ENCODE results near the gene ATRX.
"Not testable (repeated sequence)": the region's sequence is repeated elsewhere in the genome, so short reads cannot be mapped to it uniquely, and the experiment has no call there.

Gene ATRX

DNA sequence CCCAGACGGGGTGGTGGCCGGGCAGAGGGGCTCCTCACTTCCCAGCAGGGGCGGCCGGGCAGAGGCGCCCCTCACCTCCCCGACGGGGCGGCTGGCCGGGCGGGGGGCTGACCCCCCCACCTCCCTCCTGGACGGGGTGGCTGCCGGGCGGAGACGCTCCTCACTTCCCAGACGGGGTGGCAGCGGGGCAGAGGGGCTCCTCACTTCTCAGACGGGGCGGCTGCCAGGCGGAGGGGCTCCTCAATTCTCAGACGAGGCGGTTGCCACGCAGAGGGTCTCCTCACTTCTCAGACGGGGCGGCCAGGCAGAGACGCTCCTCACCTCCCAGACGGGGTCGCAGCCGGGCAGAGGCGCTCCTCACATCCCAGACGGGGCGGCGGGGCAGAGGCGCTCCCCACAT, 19.8 kb downstream of the ATRX start:
- not testable (repeated sequence) for H3K27me3 Mint-ChIP-seq; ATAC-seq (replicated peaks); H3K27ac Mint-ChIP-seq; H3K4me3 Mint-ChIP-seq; H3K9me3 Mint-ChIP-seq; DNase-seq; H3K36me3 Mint-ChIP-seq (ENCODE audit: insufficient read depth)
- peaks cover 8 to 15% of the 10 kb centered on the region in 2 donors for H3K4me1 Mint-ChIP-seq (ENCODE audit: low read depth in 2 of 2)

DNA sequence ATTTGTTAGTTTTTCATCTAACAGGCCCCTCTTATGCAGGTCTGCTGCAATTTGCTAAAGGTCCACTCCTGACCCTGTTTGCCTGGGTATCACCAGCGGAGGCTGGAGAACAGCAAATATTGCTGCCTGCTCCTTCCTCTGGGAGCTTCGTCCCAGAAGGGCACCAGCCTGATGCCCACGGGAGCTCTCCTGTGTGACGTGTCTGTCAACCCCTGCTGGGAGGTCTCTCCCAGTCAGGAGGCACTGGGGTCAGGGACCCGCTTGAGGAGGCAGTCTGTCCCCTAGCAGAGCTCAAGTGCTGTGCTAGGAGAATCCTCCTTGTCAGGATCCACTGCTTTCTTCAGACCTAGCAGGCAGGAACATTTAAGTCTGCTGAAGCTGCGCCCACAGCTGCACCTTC, 30.5 kb downstream of the ATRX start:
- H3K36me3 Mint-ChIP-seq (ENCODE audit: insufficient read depth) = peaks cover 7% of the 10 kb centered on the region
- H3K4me1 Mint-ChIP-seq (ENCODE audit: low read depth in 2 of 2) = peaks cover 5 to 19% of the 10 kb centered on the region in 2 donors

DNA sequence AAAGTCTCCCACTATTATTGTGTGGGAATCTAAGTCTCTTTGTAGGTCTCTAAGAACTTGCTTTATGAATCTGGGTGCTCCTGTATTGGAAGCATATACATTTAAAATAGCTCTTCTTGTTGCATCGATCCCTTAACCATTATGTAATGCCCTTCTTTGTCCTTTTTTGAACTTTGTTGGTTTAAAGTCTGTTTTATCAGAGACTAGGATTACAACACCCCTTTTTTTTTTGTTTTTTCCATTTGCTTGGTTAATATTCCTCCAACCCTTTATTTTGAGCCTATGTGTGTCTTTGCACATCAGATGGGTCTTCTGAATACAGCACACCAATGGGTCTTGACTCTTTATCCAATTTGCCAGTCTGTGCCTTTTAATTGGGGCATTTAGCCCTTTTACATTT, 32.1 kb downstream of the ATRX start:
- not testable (repeated sequence) for H3K4me3 Mint-ChIP-seq; DNase-seq; ATAC-seq (replicated peaks); H3K9me3 Mint-ChIP-seq; H3K27me3 Mint-ChIP-seq; H3K36me3 Mint-ChIP-seq (ENCODE audit: insufficient read depth)
- peaks cover 5 to 19% of the 10 kb centered on the region in 2 donors for H3K4me1 Mint-ChIP-seq (ENCODE audit: low read depth in 2 of 2)
- peak overlapping the region in 1 of 2 donors; percentile 74 for H3K27ac Mint-ChIP-seq

More for the DNA sequence above, 30.5 kb downstream of the ATRX start:
- Mint-ChIP-seq H3K27me3 (no peaks in the 10 kb centered on the region), H3K4me3 (no peak overlapping the region), H3K27ac (no peak overlapping the region), H3K9me3 (peaks cover 0 to 6% of the 10 kb centered on the region in 2 donors)
- no peak for ATAC-seq (replicated peaks)
- DNase-seq = no peak

DNA sequence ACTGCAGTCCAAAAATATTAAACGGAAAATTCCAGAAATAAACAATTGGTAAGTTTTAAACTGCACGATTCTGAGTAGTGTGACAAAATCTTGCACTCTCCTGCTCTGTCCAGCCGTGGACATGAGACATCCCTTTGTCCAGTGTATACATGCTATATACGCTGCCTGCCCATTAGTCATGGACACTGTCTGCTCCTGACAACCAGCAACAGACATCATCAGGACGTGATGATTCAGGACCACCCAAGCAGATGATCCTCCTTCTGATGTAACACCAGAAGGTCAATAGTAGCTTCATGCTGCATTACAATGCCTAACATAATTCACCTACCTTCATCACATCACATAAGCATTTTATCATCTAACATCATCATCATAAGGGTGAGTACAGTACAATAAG, 36.3 kb downstream of the ATRX start:
- Mint-ChIP-seq H3K27me3 (no peaks in the 10 kb centered on the region), H3K4me1 (ENCODE audit: low read depth in 2 of 2) (peaks cover 14 to 23% of the 10 kb centered on the region in 2 donors), H3K36me3 (ENCODE audit: insufficient read depth) (no peaks in the 10 kb centered on the region), H3K9me3 (peaks cover 0 to 6% of the 10 kb centered on the region in 2 donors), H3K27ac (no peak overlapping the region), H3K4me3 (no peak overlapping the region)
- DNase-seq (no peak), ATAC-seq (replicated peaks) (no peak)

DNA sequence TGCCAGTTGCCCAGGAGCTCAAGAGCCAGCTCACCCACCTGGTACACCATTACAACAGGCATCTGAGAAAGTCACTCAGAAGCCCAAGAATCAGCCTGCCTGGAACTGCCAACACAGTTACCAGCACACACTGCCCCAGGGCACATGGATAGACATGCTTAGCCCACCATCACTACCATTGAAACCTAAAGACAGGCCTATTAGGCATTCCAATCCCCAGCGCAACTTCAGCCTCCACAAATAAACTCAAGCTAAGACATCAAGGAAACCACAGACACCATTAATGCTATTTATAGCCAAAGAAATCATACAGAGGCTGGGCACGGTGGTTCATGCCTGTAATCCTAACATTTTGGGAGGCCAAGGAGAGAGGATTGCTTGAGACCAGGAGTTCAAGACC, 42.3 kb downstream of the ATRX start:
- H3K27me3 Mint-ChIP-seq = no peaks in the 10 kb centered on the region
- H3K27ac Mint-ChIP-seq = peak overlapping the region; percentile 44 to 82
- H3K4me1 Mint-ChIP-seq (ENCODE audit: low read depth in 2 of 2) = peaks cover 33 to 44% of the 10 kb centered on the region in 2 donors
- no peak for DNase-seq
- peaks cover 5% of the 10 kb centered on the region for H3K36me3 Mint-ChIP-seq (ENCODE audit: insufficient read depth)
- H3K9me3 Mint-ChIP-seq = no peaks in the 10 kb centered on the region
- peak overlapping the region; percentile 28 to 32 for H3K4me3 Mint-ChIP-seq
- ATAC-seq (replicated peaks) = no peak

DNA sequence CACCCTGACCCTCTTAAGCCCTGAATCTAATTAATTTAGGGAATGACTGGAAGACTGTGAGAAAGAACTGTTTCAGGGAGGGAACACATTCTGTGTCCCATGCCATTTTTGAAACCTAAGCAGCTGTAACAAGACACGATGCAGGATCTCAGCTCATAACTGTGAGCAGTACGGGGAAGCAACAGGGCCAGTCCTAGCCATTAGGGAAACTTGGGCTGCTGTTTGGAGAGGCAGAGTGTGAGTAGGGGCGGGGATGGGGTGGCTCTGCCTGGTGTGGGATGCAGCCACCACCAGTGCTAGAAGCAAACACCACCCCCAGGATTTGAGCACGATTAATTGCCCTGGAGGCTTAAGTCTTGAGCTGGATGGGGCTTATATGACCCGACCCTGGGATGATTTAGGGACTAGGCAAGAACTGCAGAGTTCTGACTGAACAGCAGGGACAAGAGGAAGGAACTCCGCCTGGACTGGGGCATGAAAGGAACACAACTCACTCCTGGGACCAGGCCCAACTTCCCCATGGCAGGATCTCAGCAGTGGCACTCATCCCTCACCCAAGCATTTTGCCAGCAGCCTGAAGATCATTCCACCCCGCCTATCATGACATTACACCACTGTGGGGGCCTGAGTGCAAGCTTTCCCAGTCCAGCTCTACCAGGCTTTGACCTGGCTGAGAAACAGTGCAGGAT, 43.1 kb downstream of the ATRX start:
- Mint-ChIP-seq H3K36me3 (ENCODE audit: insufficient read depth) (peaks cover 5% of the 10 kb centered on the region), H3K4me3 (peak overlapping the region in 1 of 2 donors; percentile 28), H3K4me1 (ENCODE audit: low read depth in 2 of 2) (peaks cover 31 to 44% of the 10 kb centered on the region in 2 donors), H3K27ac (peak overlapping the region; percentile 44 to 82), H3K27me3 (no peaks in the 10 kb centered on the region), H3K9me3 (no peaks in the 10 kb centered on the region)
- DNase-seq (no peak), ATAC-seq (replicated peaks) (no peak)

DNA sequence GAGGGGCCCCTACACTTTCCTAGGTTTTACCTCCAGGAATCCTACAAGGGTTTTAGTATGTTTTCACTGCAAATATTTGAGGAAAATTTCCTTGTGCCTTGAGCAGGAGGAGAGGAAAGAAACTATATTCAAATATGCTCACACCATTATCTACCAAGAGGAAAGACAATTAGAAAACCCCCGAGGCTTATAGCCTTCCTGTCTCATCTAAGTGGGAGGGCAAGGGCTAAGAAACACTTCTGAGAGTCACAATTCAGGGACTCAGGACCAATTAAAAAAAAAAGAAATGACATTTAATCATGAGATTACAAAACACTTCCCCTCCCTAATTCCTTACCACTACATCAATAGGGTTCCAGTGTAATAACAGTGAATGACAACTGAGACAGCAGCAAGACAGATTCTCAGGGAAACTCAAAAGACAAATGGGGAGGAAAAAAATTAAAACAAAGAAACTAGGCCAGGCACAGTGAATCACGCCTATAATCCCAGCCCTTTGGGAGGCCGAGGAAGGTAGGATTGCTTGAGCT, 45.6 kb downstream of the ATRX start:
- peaks cover 5% of the 10 kb centered on the region for H3K36me3 Mint-ChIP-seq (ENCODE audit: insufficient read depth)
- H3K9me3 Mint-ChIP-seq = peaks cover 0 to 2% of the 10 kb centered on the region in 2 donors
- H3K4me3 Mint-ChIP-seq = no peak overlapping the region
- no peak for ATAC-seq (replicated peaks)
- no peaks in the 10 kb centered on the region for H3K27me3 Mint-ChIP-seq
- peaks cover 27 to 43% of the 10 kb centered on the region in 2 donors for H3K4me1 Mint-ChIP-seq (ENCODE audit: low read depth in 2 of 2)
- no peak for DNase-seq
- peak overlapping the region; percentile 72 to 75 for H3K27ac Mint-ChIP-seq

DNA sequence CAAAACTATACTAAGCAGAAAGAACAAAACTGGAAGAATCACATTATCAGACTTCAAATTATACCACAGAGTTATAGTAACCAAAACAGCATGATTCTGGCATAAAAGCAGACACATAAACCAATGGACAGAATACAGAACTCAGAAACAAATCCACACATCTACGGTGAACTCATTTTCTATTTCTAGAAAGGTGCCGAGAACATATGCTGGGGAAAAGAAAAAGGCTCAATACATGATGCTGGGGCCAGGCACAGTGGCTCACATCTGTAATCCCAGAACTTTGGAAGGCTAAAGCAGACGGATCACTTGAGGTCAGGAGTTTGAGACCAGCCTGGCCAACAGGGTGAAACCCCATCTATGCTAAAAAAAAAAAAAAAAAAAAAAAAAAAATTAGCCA, 52.7 kb downstream of the ATRX start:
- Mint-ChIP-seq H3K4me1 (ENCODE audit: low read depth in 2 of 2) (peaks cover 25 to 30% of the 10 kb centered on the region in 2 donors), H3K27ac (peak overlapping the region; percentile 76 to 78), H3K9me3 (peaks cover 0 to 2% of the 10 kb centered on the region in 2 donors), H3K36me3 (ENCODE audit: insufficient read depth) (no peaks in the 10 kb centered on the region), H3K27me3 (no peaks in the 10 kb centered on the region), H3K4me3 (peak overlapping the region; percentile 11 to 23)
- ATAC-seq (replicated peaks) (no peak), DNase-seq (no peak)

DNA sequence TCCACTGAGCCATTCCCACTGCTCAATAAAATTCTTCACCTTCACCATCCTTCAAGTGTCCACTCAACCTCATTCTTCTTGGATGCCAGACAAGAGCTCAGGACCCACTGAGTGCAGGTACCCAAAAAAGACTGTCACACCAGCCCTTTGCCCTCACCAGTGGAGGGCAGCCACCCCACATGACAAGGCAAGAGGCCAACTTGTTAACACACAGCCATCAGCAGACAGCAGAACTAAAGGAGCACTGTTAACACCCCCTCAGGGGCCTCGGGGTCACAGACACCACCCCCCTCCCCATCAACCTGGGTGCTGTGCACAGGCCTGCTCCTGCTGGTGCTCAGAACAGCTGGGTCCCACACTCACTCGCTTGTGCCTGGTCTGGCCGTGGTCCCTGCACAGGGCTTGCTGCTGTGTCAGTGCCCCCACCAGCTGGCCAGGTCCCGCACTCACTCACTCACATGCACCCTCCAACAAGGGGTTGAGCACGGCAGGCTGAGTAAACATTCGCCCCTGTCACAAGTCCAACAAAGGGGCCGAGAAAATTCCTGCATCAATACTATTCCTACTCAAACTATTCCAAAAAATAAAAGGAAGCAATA, 54.1 kb downstream of the ATRX start:
- ATAC-seq (replicated peaks) (no peak), DNase-seq (no peak)
- Mint-ChIP-seq H3K4me1 (ENCODE audit: low read depth in 2 of 2) (peaks cover 25 to 32% of the 10 kb centered on the region in 2 donors), H3K27me3 (no peaks in the 10 kb centered on the region), H3K36me3 (ENCODE audit: insufficient read depth) (no peaks in the 10 kb centered on the region), H3K27ac (peak overlapping the region; percentile 70 to 82), H3K4me3 (peak overlapping the region; percentile 24 to 55), H3K9me3 (peaks cover 0 to 2% of the 10 kb centered on the region in 2 donors)

DNA sequence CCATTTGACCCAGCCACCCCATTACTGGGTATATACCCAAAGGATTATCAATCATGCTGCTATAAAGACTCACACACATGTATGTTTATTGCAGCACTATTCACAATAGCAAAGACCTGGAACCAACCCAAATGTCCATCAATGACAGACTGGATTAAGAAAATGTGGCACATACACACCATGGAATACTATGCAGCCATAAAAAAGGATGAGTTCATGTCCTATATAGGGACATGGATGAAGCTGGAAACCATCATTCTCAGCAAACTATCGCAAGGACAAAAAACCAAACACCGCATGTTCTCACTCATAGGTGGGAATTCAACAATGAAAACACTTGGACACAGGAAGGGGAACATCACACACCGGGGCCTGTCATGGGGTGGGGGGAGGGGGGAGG, 59.9 kb downstream of the ATRX start:
- not testable (repeated sequence) for H3K27ac Mint-ChIP-seq; H3K27me3 Mint-ChIP-seq; ATAC-seq (replicated peaks); H3K9me3 Mint-ChIP-seq; H3K4me3 Mint-ChIP-seq; DNase-seq; H3K36me3 Mint-ChIP-seq (ENCODE audit: insufficient read depth)
- peaks cover 14 to 21% of the 10 kb centered on the region in 2 donors for H3K4me1 Mint-ChIP-seq (ENCODE audit: low read depth in 2 of 2)

DNA sequence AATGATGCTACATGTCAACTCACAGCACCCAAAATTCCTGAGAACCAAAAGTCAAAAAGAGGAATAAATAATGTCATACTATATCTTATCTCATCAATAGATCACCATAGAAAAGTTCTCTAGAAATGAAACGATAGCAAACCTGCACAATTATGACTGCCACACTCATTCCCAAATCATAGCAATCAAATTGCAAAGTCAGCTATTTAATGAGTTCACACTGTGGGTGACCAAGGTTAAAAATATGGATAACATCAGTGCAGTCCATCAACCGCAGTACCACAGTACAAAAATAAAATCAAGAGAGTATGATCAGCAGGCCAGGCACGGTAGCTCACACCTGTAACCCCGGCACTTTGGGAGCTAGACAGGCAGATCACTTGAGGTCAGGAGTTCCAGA, 62.3 kb downstream of the ATRX start:
- Mint-ChIP-seq H3K36me3 (ENCODE audit: insufficient read depth) (peaks cover 3% of the 10 kb centered on the region), H3K4me1 (ENCODE audit: low read depth in 2 of 2) (peaks cover 28 to 38% of the 10 kb centered on the region in 2 donors), H3K9me3 (no peaks in the 10 kb centered on the region), H3K4me3 (no peak overlapping the region), H3K27me3 (no peaks in the 10 kb centered on the region), H3K27ac (no peak overlapping the region)
- ATAC-seq (replicated peaks) (no peak), DNase-seq (no peak)

DNA sequence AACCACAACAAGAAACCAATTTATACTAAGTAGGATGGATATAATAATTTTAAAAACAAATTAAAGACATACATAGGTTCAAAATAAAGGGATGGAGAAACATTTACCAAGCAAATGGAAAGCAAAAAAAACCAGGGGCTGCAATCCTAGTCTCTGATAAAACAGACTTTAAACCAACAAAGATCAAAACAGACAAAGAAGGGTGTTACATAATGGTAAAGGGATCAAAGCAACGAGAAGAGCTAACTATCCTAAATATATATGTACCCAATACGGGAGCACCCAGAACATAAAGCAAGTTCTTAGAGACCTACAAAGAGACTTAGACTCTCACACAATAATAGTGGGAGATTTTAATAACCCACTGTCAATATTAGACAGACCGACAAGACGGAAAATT, 66.6 kb downstream of the ATRX start:
- H3K27ac Mint-ChIP-seq = peak overlapping the region; percentile 23 to 62
- H3K9me3 Mint-ChIP-seq = no peaks in the 10 kb centered on the region
- peaks cover 13% of the 10 kb centered on the region for H3K36me3 Mint-ChIP-seq (ENCODE audit: insufficient read depth)
- no peak for DNase-seq
- no peak for ATAC-seq (replicated peaks)
- H3K27me3 Mint-ChIP-seq = no peaks in the 10 kb centered on the region
- H3K4me3 Mint-ChIP-seq = peak overlapping the region; percentile 8 to 73
- H3K4me1 Mint-ChIP-seq (ENCODE audit: low read depth in 2 of 2) = peaks cover 27 to 44% of the 10 kb centered on the region in 2 donors

DNA sequence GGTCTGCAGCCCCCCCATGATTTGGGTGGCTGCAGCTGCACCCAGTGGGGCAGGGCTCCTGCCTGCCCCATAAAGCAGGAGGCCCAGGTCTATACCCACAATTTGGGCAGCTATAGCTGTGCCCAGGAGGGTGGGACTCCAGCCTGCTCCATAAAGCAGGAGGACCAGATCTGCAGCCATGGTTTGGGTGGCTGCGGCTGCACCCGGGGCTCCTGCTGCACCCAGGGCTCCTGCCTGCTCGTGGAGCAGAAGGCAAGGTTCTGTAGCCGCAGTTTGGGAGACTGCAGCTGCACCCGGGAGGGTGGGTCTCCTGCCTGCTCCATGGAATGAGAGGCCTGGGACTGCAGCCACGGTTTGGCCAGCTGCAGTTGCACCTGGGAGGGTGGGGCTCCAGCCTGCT, 81.1 kb downstream of the ATRX start:
- DNase-seq = no peak
- H3K9me3 Mint-ChIP-seq = no peaks in the 10 kb centered on the region
- no peaks in the 10 kb centered on the region for H3K27me3 Mint-ChIP-seq
- no peak for ATAC-seq (replicated peaks)
- H3K4me3 Mint-ChIP-seq = no peak overlapping the region
- H3K36me3 Mint-ChIP-seq (ENCODE audit: insufficient read depth) = no peaks in the 10 kb centered on the region
- H3K4me1 Mint-ChIP-seq (ENCODE audit: low read depth in 2 of 2) = peaks cover 7 to 16% of the 10 kb centered on the region in 2 donors
- no peak overlapping the region for H3K27ac Mint-ChIP-seq

DNA sequence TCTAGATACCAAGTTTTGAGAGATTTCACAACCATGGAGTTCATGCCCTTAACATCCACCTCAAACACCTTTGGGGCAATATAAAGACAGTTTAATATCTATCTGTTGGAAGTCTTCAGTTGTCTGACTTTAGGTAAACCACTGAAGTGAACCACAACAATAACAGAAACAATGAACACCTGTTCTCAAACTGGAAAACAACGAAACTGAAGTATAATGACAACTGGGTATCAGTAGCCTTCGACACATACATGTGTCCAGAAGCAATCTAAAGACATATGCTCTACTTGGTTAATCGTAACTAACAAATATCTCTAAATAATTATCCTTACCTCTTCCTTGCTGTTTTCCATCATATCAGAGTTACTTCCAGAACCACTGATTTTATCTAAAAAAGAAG, 87.8 kb downstream of the ATRX start:
- Mint-ChIP-seq H3K4me3 (no peak overlapping the region), H3K9me3 (no peaks in the 10 kb centered on the region), H3K27ac (no peak overlapping the region), H3K36me3 (ENCODE audit: insufficient read depth) (peaks cover 12% of the 10 kb centered on the region), H3K27me3 (no peaks in the 10 kb centered on the region), H3K4me1 (ENCODE audit: low read depth in 2 of 2) (peaks cover 5 to 29% of the 10 kb centered on the region in 2 donors)
- DNase-seq = no peak
- no peak for ATAC-seq (replicated peaks)
